Fibroblast of the conjunctiva (primary cell): ENCODE results near the gene TNFRSF14.

Experiments used
- DNase-seq: peaks from one replicate; pipeline ENCODE4 v3.0.0-alpha.2; 2010; ENCODE audit warnings: low read depth

The TNFRSF14 gene

GRCh38 chr1:2556277-2556677 lies at the start of gene TNFRSF14:
TSS of gene TNFRSF14 (plus strand) at chr1:2556371. CDS start at chr1:2556665, 294 bp downstream.
- no peak for DNase-seq

GRCh38 chr1:2506901-2507565 lies 49.1 kb upstream of the TNFRSF14 start:
- DNase-seq = no peak

- no peak for DNase-seq
Observed at GRCh38 chr1:2507744-2508155, 48.4 kb upstream of the TNFRSF14 start.

GRCh38 chr1:2508180-2508579 lies 48.0 kb upstream of the TNFRSF14 start:
- no peak for DNase-seq

GRCh38 chr1:2508751-2509150 lies 47.4 kb upstream of the TNFRSF14 start:
- DNase-seq = no peak

GRCh38 chr1:2509589-2509988 lies 46.6 kb upstream of the TNFRSF14 start:
- DNase-seq = no peak

GRCh38 chr1:2510366-2511155 lies 45.6 kb upstream of the TNFRSF14 start:
- no peak for DNase-seq

GRCh38 chr1:2512862-2513421 lies 43.2 kb upstream of the TNFRSF14 start:
- no peak for DNase-seq

GRCh38 chr1:2513939-2514652 lies 42.1 kb upstream of the TNFRSF14 start:
- no peak for DNase-seq

GRCh38 chr1:2514863-2515762 lies 41.1 kb upstream of the TNFRSF14 start:
- DNase-seq = no peak

GRCh38 chr1:2515763-2516080 lies 40.4 kb upstream of the TNFRSF14 start:
- no peak for DNase-seq

- DNase-seq = no peak
Observed at GRCh38 chr1:2516124-2516523, 40.0 kb upstream of the TNFRSF14 start.

GRCh38 chr1:2516946-2517345 lies 39.2 kb upstream of the TNFRSF14 start:
- DNase-seq = no peak

GRCh38 chr1:2517966-2518365 lies 38.2 kb upstream of the TNFRSF14 start:
- no peak for DNase-seq

GRCh38 chr1:2518528-2518927 lies 37.6 kb upstream of the TNFRSF14 start:
- DNase-seq = no peak

GRCh38 chr1:2519029-2519685 lies 37.0 kb upstream of the TNFRSF14 start:
- DNase-seq = no peak

GRCh38 chr1:2519729-2520128 lies 36.4 kb upstream of the TNFRSF14 start:
- DNase-seq = no peak

- DNase-seq = no peak
Observed at GRCh38 chr1:2520206-2520605, 36.0 kb upstream of the TNFRSF14 start.

- no peak for DNase-seq
Observed at GRCh38 chr1:2520806-2521205, 35.4 kb upstream of the TNFRSF14 start.

GRCh38 chr1:2522230-2522629 lies 33.9 kb upstream of the TNFRSF14 start:
- no peak for DNase-seq
